H1 (cell line): ENCODE data around the gene GIN1. TPM values are rescaled to one million over a fixed set of nuclear protein-coding genes. Genes with fewer than 3 reads are reported as not detected.

Experiments used
- CHD1 ChIP-seq: IDR thresholded peaks from 2 replicates; pipeline ENCODE4 v1.6.1; 2012; ENCODE audit warnings: low read depth, low read length, improper control_type of control experiment
- CHD2 ChIP-seq: IDR thresholded peaks from 2 replicates; pipeline ENCODE4 v1.6.1; 2012; ENCODE audit warnings: low read length, improper control_type of control experiment
- CHD7 ChIP-seq: fragments of 300-600 bp; sonication (generic); IDR thresholded peaks from 2 replicates; pipeline ENCODE4 v1.7.1; 2012; ENCODE audit warnings: low read length, moderate library complexity, mild to moderate bottlenecking, inconsistent platforms; ENCODE audit not compliant: insufficient replicate concordance
- EGR1 ChIP-seq: IDR thresholded peaks from 2 replicates; pipeline ENCODE4 v1.6.1; 2011; ENCODE audit warnings: low read depth, low read length, borderline replicate concordance
- KDM1A ChIP-seq: fragments of 200-600, 300-600 bp; sonication (generic); IDR thresholded peaks from 2 replicates; pipeline ENCODE4 v1.7.1; 2016; ENCODE audit warnings: mild to moderate bottlenecking, low read length, borderline replicate concordance
- SUZ12 ChIP-seq: fragments of 200-600 bp; sonication (generic); IDR thresholded peaks from 2 replicates; pipeline ENCODE4 v1.6.1; 2012; ENCODE audit warnings: mild to moderate bottlenecking, inconsistent platforms, low read length, moderate library complexity, mixed read lengths
- TBP ChIP-seq: IDR thresholded peaks from 2 replicates; pipeline ENCODE4 v1.6.1; 2011; ENCODE audit warnings: low read depth, low read length, improper control_type of control experiment
- polyA plus RNA-seq, 7 experiments: library from polyadenylated mRNA; depleted of rRNA in 3 of 7; stranded (reverse) in 5 of 7; unstranded in 2 of 7; fragments of >200 nt in 5 of 7; fragments of 200-250 nt in 2 of 7; gene quantifications; 1 replicate in 5 of 7; 2 replicates in 1 of 7; 4 replicates in 1 of 7; pipeline versions ENCODE4 v1.2.1 to v1.2.3, GENCODE V29; 2011 to 2013; ENCODE audit warnings: missing spikeins in 2 of 7, mixed read lengths in 2 of 7
- total RNA-seq: library from RNA; stranded (reverse); fragmentation: NEBNext Ultra II Directional; extraction: Animal tissue kit (Norgen Biotek cat#: 25700); gene quantifications from 2 replicates; pipeline ENCODE4 v1.2.1, GENCODE V29; 2021

The GIN1 gene
- total and polyA plus RNA-seq, 2 of the 8 experiments (the other 6 are each of a cell fraction or from before 2014, with no cell fraction given), result 1.9 to 7.1 TPM

- no peak for TF ChIP-seq CHD7
- TF ChIP-seq CHD2, result no peak
- TF ChIP-seq KDM1A, result no peak
- no peak for TF ChIP-seq SUZ12
- no peak for TF ChIP-seq EGR1
- no peak for TF ChIP-seq TBP
- TF ChIP-seq CHD1, result no peak
Observed at GRCh38 chr5:103093727-103094126, 26.2 kb downstream of the GIN1 start (continued).
